HG03558 (cell line): ENCODE results near the gene MEIS1.
"Not testable (repeated sequence)": the region's sequence is repeated elsewhere in the genome, so short reads cannot be mapped to it uniquely, and the experiment has no call there.

Source experiments
- ATAC-seq: cut with Tn5 transposase; IDR thresholded peaks from one replicate; pipeline ENCODE4 v1.9.1; 2021; ENCODE audit warnings: moderate number of reproducible peaks; ENCODE audit not compliant: unreplicated experiment; ENCODE audit errors: extremely low read depth

The MEIS1 gene

DNA sequence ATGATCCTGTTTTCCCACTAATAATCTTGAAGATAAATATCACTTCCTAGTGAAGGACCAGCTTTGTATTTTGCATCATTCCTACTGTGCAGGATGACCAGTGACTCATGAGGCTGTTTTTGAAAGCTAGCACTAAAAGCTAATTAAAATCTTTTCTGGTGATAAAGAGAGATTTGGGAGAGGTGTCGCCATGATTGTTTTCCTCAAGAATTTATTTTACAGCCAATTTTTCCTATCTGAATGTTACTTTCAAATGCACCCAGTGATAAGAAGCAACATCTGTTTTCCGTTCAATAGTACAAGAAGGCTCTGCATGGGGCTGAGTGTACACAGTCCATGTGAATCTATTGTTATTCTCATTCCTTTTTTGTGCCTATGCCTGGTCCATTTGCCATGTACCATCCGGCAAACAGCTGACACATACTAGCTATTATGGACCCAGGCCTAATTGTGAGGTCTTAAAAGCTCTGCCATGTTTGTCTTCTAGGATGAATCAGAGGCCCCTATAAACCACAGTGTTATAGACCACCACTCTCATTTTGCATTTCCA lies 28.4 kb downstream of the MEIS1 start:
- ATAC-seq = no peak

- ATAC-seq = no peak
These were observed 30.2 kb downstream of the MEIS1 start for GRCh38 chr2:66464930-66465637.

DNA sequence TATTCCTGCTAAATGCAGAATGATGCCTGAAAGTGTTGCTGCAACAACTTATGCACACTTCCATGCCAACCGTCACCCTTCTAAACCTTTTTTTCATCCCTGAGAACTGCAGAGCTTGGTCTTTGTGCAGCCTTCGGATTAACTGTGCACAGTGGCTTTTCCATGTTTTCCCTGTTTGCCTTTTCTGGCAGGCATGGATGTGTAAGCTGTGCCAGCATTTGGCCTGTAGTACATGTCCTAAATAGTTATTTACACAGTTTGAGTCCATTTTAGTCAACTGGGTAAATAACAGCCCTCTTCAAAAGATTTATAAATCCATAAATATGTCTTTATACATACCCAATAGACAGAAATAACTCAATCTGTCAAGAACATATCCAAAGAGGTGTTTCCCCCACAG lies 31.5 kb downstream of the MEIS1 start:
- ATAC-seq = no peak

DNA sequence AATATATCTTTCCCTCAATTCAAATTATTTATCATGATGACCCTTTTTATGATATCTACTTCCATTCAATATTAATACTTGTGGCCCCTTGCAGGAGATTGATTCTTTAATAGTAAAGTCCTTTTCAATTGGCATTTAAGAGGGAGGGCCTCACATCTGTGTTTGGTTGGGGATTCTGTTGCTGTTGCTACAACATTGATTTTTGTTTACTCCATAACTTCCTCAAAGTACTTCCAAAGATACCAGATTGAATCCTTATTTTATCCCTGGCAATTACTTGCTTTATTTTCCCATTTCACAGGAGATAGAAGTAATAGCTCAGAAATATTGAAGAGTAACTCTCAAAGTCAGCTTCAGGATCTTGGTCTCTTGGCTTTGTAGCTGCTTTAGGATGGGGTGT lies 32.8 kb downstream of the MEIS1 start:
- no peak for ATAC-seq

- ATAC-seq = no peak
These were observed 34.4 kb downstream of the MEIS1 start for GRCh38 chr2:66469214-66469902.

- ATAC-seq = no peak
These were observed 35.3 kb downstream of the MEIS1 start for GRCh38 chr2:66470199-66470598.

- no peak for ATAC-seq
These were observed 37.4 kb downstream of the MEIS1 start for GRCh38 chr2:66472225-66472843.

GRCh38 chr2:66477135-66477842 lies 42.4 kb downstream of the MEIS1 start:
- ATAC-seq = no peak

DNA sequence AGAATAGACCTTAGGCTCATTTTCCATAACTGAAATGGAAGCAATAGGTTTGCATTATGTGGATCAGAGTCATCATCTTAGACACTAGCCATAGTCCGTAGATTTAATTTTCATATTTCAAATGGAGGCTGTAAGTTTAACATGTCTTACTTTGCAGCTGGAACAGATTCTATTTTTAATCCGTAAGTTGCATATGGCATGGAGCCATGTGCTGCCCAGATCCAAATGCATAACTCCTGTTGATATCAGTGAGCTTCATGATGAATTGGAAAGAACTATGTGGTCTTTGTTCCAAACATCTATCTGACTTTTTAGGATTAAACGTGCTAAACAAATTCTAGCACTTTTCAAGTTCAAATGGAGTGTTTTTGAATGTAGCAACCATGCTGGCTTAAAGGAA lies 43.4 kb downstream of the MEIS1 start:
- no peak for ATAC-seq

- no peak for ATAC-seq
These were observed 43.9 kb downstream of the MEIS1 start for GRCh38 chr2:66478731-66479316.

DNA sequence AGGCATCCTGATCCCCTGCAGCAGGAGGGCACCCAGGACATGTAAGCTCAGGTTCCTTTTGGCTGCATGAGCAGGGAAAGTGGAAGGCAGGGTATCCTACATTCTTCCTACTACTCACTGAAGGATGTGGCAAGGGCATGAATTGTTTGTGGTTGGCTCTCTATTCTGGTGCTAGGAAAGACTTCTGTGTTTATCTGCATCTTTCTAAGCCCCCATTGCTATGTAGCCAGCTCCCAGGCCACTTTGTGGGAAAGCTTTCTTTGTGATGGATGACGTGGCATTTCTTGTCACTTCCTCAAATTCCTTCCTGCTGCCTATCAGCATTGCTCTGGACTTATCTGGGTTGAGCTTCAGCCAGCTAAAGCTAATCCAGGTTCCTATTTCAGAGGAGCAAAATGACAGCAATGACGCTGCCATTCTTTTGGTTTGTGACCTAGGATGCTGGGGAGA lies 46.2 kb downstream of the MEIS1 start:
- no peak for ATAC-seq

GRCh38 chr2:66485252-66485651 lies 50.3 kb downstream of the MEIS1 start:
- ATAC-seq = not testable (repeated sequence)

- ATAC-seq = no peak
These were observed 54.0 kb downstream of the MEIS1 start for GRCh38 chr2:66488946-66489345.

DNA sequence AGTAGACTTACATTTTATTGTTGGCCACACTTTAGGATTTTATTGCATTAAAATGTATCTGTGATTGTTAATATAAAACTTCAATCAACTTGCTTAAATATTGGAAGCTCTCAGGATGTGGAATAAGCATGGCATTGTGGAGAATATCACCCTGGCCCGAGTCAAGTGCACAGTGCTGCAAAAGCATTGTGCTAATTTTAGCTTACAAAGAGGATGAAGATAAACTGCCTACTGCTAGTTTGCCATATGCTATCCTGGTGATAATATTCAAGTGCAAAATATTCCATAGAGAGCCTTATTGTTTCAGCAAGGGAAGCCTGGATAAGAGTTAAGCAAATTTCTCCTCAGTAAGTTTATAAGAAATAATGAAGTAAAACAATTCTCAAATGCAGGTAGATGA lies 54.5 kb downstream of the MEIS1 start:
- no peak for ATAC-seq

GRCh38 chr2:66490588-66491001 lies 55.7 kb downstream of the MEIS1 start:
- ATAC-seq = no peak

DNA sequence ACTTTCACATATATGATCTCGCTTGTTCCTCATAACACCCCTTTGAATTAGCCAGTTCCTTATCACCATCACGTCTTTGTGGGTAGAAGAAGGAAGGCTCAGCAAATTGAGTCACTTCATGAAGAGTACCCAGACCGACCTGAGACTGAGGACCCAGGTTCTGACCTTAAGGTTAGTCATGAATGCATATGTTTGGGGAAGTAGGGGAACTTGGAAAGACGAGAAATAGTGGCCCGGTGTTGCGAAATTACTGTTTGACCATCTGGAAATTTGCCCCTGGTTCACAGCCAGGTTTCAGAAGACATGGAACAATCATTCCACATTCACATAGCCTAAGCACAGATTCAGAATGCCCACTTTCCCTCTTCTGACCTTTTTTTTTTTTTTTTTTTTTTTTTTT lies 59.8 kb downstream of the MEIS1 start:
- no peak for ATAC-seq

- no peak for ATAC-seq
These were observed 61.1 kb downstream of the MEIS1 start for GRCh38 chr2:66495788-66496640.

GRCh38 chr2:66496670-66497420 lies 61.9 kb downstream of the MEIS1 start:
- no peak for ATAC-seq
